Hematopoietic multipotent progenitor cell (in vitro differentiated cells): ENCODE results near the gene NRARP. TPM values are rescaled to one million over a fixed set of nuclear protein-coding genes. Genes with fewer than 3 reads are reported as not detected.

ENCODE experiments used
- total RNA-seq: library from RNA; depleted of rRNA; stranded (reverse); fragments of >200 nt; gene quantifications from one replicate; pipeline ENCODE4 v1.2.3, GENCODE V29; 2012

Gene NRARP
- total RNA-seq, 1 donor = 5.1 TPM

Other genes starting within 250 kb of the NRARP start
- gene ENTPD2, start 248.2 kb downstream of the NRARP start, total RNA-seq = not detected
- gene SAPCD2, start 231.7 kb downstream of the NRARP start, total RNA-seq = 4.8 TPM
- gene UAP1L1, start 224.8 kb downstream of the NRARP start, total RNA-seq = 14.8 TPM
- 70.8 TPM for gene MAN1B1, start 215.3 kb downstream of the NRARP start, total RNA-seq
- gene DPP7, start 187.5 kb downstream of the NRARP start, total RNA-seq = 154 TPM
- gene GRIN1, start 163.1 kb downstream of the NRARP start, total RNA-seq = under 0.01 TPM
- 2.2 TPM for gene LRRC26, start 132.2 kb downstream of the NRARP start, total RNA-seq
- gene TMEM210, start 130.2 kb downstream of the NRARP start, total RNA-seq = not detected
- 59.8 TPM for gene ANAPC2, start 113.7 kb downstream of the NRARP start, total RNA-seq
- gene SSNA1, start 113.6 kb downstream of the NRARP start, total RNA-seq = 78.4 TPM
- gene TPRN, start 101.5 kb downstream of the NRARP start, total RNA-seq = 3.0 TPM
- 35.5 TPM for gene TMEM203, start 96.6 kb downstream of the NRARP start, total RNA-seq
- gene NDOR1, start 96.6 kb downstream of the NRARP start, total RNA-seq = 10.2 TPM
- 1.3 TPM for gene RNF208, start 80.0 kb downstream of the NRARP start, total RNA-seq
- 0.27 TPM for gene CYSRT1, start 77.1 kb downstream of the NRARP start, total RNA-seq
- gene RNF224, start 74.8 kb downstream of the NRARP start, total RNA-seq = not detected
- not detected for gene SLC34A3, start 71.4 kb downstream of the NRARP start, total RNA-seq
- 141 TPM for gene TUBB4B, start 61.0 kb downstream of the NRARP start, total RNA-seq
- 0.54 TPM for gene STPG3, start 51.0 kb downstream of the NRARP start, total RNA-seq
- gene NELFB, start 46.9 kb downstream of the NRARP start, total RNA-seq = 72.7 TPM
- gene TOR4A, start 24.5 kb downstream of the NRARP start, total RNA-seq = 25.0 TPM
- gene EXD3, start 120.9 kb upstream of the NRARP start, total RNA-seq = 28.3 TPM
- 4.6 TPM for gene NOXA1, start 121.1 kb upstream of the NRARP start, total RNA-seq
- gene ENTPD8, start 139.1 kb upstream of the NRARP start, total RNA-seq = 0.27 TPM
- 26.4 TPM for gene NSMF, start 157.1 kb upstream of the NRARP start, total RNA-seq
- gene PNPLA7, start 248.1 kb upstream of the NRARP start, total RNA-seq = 11.6 TPM
- gene MRPL41, start 249.6 kb upstream of the NRARP start, total RNA-seq = 18.3 TPM